ENCODE data around the gene WDR7. TPM values are rescaled to one million over a fixed set of nuclear protein-coding genes. Genes with fewer than 3 reads are reported as not detected.

Gene WDR7
- 17.8 and 24.7 TPM in 2 replicates for total RNA-seq

GRCh38 chr18:56650944-56651770, at the start of gene WDR7:
WDR7 (plus strand) TSS chr18:56651359; CDS start chr18:56672516, 21,157 bp downstream.

GRCh38 chr18:56638232-56639103, 12.7 kb upstream of the WDR7 start, which contains the start of gene TXNL1:
TXNL1 (minus strand) TSS chr18:56638592; CDS start chr18:56638440, 152 bp downstream.

Other genes with a start within 250 kb of the WDR7 start
- 16.7 and 54.5 TPM in 2 replicates for gene TXNL1, start 12.8 kb upstream of the WDR7 start, total RNA-seq